Small intestine (tissue), 7 donors: ENCODE data around the gene NXF1. TPM values are rescaled to one million over a fixed set of nuclear protein-coding genes. Genes with fewer than 3 reads are reported as not detected.

Experiments
- DNase-seq, 2 donors: peaks; one replicate each; pipeline versions ENCODE4 v3.0.0 to v3.0.0-alpha.2; 2013
- FAIRE-seq: peaks from 2 replicates; lab custom pipeline; 2012; peaks lifted over from hg19 to GRCh38; lab: Jason Lieb, UNC
- H3K27ac ChIP-seq, 3 donors: one replicate each; pipeline ENCODE4 v1.5.1; 2013; ENCODE audit warnings: low read length in 2 of 3, mild to moderate bottlenecking in 2 of 3, control low read depth in 1 of 3, inconsistent platforms in 1 of 3, low read depth in 1 of 3, moderate library complexity in 1 of 3
- H3K27me3 ChIP-seq, 3 donors: one replicate each; pipeline ENCODE4 v1.6.1; 2013; ENCODE audit warnings: low read length in 3 of 3, inconsistent platforms in 1 of 3; ENCODE audit not compliant: control insufficient read depth in 3 of 3, insufficient read depth in 3 of 3
- H3K36me3 ChIP-seq, 3 donors: one replicate each; pipeline ENCODE4 v1.6.1; 2013; ENCODE audit warnings: low read length in 3 of 3, inconsistent platforms in 1 of 3, low read depth in 1 of 3, mild to moderate bottlenecking in 1 of 3, moderate library complexity in 1 of 3; ENCODE audit not compliant: control insufficient read depth in 3 of 3, insufficient read depth in 2 of 3
- H3K4me1 ChIP-seq, 3 donors: one replicate each; pipeline ENCODE4 v1.6.1; 2013; ENCODE audit warnings: low read length in 2 of 3, inconsistent platforms in 1 of 3, low read depth in 1 of 3, mild to moderate bottlenecking in 1 of 3, moderate library complexity in 1 of 3; ENCODE audit not compliant: control insufficient read depth in 3 of 3, insufficient read depth in 2 of 3
- H3K4me3 ChIP-seq, 3 donors: one replicate each; pipeline ENCODE4 v1.5.1; 2013; ENCODE audit warnings: low read length in 3 of 3, control low read depth in 1 of 3, inconsistent platforms in 1 of 3, low read depth in 1 of 3, mild to moderate bottlenecking in 1 of 3, moderate library complexity in 1 of 3
- H3K9me3 ChIP-seq, 2 donors: one replicate each; pipeline ENCODE4 v1.6.1; 2013; ENCODE audit warnings: low read depth in 1 of 2, low read length in 1 of 2; ENCODE audit not compliant: control insufficient read depth in 2 of 2, insufficient read depth in 1 of 2
- WGBS, 3 donors: extraction: QIAGEN DNeasy Blood & Tissue Kit; methylation state at CpG; one replicate each; pipeline ENCODE4 v1.1.7; 2013; 5-methylcytosine and 5-hydroxymethylcytosine counted together
- polyA plus RNA-seq, 4 donors: library from polyadenylated mRNA; stranded (reverse) in 3 of 4; unstranded in 1 of 4; fragments of 200-250 nt in 3 of 4; fragments of 120-200 nt in 1 of 4; gene quantifications; one replicate each; pipeline versions ENCODE4 v1.2.1 to v1.2.3, GENCODE V29; 2013
- donor health status: healthy with polysubstance abuse.
- donor health status: control.
- donor health status: control.
- donor health status: Bipolar disorder and iron deficiency.
- donor health status: healthy.

Gene NXF1
- polyA plus RNA-seq, 4 donors: 48.2 to 188 (median 105) TPM

DNA sequence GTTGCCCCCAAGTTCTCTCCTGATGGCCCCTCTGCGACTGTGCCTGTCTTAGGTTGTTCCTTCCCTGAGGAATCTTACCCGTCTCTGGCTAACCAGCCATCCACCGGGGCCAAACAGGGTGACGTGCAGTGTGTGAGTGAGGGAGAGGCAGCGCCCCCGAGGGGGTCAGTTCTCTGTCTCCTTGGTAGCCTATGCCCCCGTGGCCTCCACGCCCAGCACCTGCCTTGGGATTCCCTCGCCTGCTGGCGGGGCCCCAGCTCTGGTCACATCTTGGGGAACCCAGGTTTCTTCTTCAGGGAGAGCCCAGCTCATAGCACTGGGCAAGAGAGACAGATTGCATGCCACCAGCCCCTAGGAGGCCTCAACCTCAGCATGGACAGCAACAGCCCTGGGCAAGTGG is 5.8 kb downstream of the NXF1 start:
- Histone ChIP-seq H3K27me3 (no peaks in the 10 kb centered on the region), H3K36me3 (peaks cover 41 to 90% (median 53%) of the 10 kb centered on the region in 3 donors), H3K4me1 (peaks cover 0 to 10% (median 7%) of the 10 kb centered on the region in 3 donors), H3K27ac (no peak overlapping the region), H3K4me3 (no peak overlapping the region), H3K9me3 (no peaks in the 10 kb centered on the region)
- WGBS, 3 donors: 90 to 95% (median 92%) methylated on average over 10 of the region's 10 CpGs
- DNase-seq (no peak), FAIRE-seq (no peak)

DNA sequence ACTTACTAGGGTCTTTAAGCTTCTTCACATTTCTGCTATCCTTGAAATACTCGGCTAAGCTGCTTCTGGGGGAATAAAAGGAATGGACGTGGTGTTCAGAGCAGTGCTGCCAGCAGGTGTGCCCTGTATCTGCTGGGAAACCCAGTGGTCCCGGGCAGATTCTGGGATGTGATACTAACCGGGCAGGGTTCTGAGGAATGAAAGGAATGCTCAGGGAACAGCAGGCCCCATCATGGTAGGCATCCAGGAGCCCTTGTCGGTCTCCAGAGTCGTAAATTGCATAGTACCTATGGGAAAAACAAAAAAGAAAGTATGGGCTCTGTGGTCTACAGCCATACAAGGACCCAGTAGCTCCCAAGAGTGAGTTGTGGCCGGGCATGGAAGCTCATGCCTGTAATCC is 9.0 kb downstream of the NXF1 start:
- peaks cover 39 to 89% (median 48%) of the 10 kb centered on the region in 3 donors for H3K36me3 ChIP-seq
- H3K9me3 ChIP-seq: no peaks in the 10 kb centered on the region
- H3K4me1 ChIP-seq: peaks cover 0 to 5% (median 2%) of the 10 kb centered on the region in 3 donors
- FAIRE-seq (no peak), DNase-seq (no peak)
- H3K4me3 ChIP-seq: no peak overlapping the region
- WGBS, 3 donors: 91 to 92% (median 92%) methylated on average over 7 of the region's 7 CpGs
- no peak overlapping the region for H3K27ac ChIP-seq
- H3K27me3 ChIP-seq: no peaks in the 10 kb centered on the region

DNA sequence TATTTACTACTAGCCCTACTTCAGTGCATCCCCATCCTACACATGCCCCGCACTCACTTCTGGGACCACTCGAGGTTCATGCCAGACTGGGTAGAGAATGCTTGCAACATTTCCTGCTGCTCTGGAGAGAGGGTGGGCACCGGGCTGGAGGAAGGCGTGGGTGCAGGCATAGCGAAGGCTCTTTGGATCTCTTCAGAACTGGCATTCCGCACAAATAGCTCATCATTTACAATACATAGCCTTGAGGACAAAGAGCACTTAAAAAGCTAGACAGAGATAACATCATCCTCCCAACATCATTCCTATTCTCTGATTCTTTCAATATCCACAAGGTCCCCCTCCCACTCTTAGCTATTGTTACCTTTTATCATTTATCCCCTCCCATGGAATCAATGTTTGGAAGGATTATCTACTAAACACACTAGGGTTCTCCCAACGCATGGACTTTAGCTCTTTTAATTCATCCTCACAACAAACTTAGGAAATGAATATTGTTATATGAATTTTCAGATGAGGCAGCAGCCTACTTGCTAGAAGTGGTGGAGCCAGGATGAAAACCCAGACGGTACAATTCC is 11.0 kb downstream of the NXF1 start:
- Histone ChIP-seq H3K9me3 (no peaks in the 10 kb centered on the region), H3K4me1 (peaks cover 2 to 16% (median 5%) of the 10 kb centered on the region in 3 donors), H3K4me3 (no peak overlapping the region), H3K36me3 (peaks cover 29 to 87% (median 39%) of the 10 kb centered on the region in 3 donors), H3K27me3 (no peaks in the 10 kb centered on the region), H3K27ac (peak overlapping the region in 1 of 3 donors; percentile 7)
- FAIRE-seq (no peak), DNase-seq (no peak)
- 93 to 94% (median 93%) methylated on average over 8 of the region's 8 CpGs for WGBS, 3 donors

DNA sequence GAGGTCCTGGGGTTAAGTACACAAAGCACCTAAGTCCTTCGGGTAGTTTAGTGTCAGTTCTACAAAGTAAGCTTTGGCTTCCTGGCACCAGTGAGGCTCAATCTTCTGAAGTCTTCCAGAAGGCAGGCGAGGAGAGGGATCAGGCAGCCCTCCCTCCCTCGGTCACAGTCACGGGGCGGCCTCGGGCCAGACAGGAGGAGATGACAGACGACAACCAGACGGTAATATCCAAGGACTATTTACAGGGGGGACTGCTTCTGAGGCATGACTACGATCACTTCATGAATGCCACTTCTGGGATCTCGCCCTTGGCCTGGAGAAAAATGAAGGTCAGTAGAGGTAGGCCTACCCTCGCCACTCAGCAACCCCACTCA is 13.1 kb downstream of the NXF1 start:
- no peaks in the 10 kb centered on the region for H3K27me3 ChIP-seq
- FAIRE-seq (no peak), DNase-seq (no peak)
- peak overlapping the region; percentile 43 to 92 (median 51) for H3K27ac ChIP-seq
- H3K9me3 ChIP-seq: no peaks in the 10 kb centered on the region
- 28% methylated on average over 11 of the region's 11 CpGs for WGBS, 3 donors
- peaks cover 20 to 71% (median 31%) of the 10 kb centered on the region in 3 donors for H3K36me3 ChIP-seq
- H3K4me1 ChIP-seq: peaks cover 2 to 23% (median 5%) of the 10 kb centered on the region in 3 donors
- H3K4me3 ChIP-seq: peak overlapping the region in 1 of 3 donors; percentile 9

DNA sequence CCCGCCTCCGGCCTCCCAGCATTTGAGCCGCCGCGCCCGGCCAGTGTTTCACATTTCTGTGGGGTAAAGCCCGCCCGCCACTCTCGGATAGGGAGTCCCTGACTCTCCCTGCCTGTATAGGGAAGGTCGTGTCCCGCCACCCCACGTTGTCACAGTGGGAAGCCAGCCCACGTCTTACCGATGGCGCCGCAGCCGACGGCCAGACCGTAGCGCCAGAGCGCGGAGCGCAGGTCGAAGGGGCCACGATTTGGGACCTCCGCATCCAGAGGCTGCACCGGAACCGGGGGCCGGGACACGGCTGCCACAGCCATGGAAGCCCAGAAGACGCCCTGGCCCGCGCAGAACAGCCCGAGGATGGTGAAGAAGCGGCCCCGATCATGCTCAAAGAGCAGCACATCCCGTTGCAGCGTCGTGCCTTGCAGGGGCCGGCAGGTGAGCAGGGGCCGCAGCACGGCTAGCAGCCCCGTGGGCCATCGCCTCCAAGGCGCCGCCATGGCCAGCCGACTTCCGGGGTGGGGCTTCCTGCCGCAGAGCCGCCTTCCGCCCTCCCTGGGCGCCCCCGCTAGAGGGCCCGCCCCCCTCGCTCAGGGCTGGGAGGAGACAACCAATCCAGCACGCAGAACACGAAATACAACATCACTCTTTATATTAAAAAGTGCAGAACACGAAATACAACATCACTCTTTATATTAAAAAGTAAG is 13.6 kb downstream of the NXF1 start, which contains the start of gene TMEM223:
Gene TMEM223, minus strand, starts transcription at position 506 of the 701 bp plus-strand sequence. Its CDS starts 12 bp downstream, at position 494.
- Histone ChIP-seq H3K4me1 (peaks cover 2 to 23% (median 5%) of the 10 kb centered on the region in 3 donors), H3K9me3 (no peaks in the 10 kb centered on the region), H3K27me3 (no peaks in the 10 kb centered on the region), H3K27ac (peak within 1 kb of the TSS; percentile 43 to 92 (median 75)), H3K4me3 (peak within 1 kb of the TSS; percentile 75 to 98 (median 97)), H3K36me3 (peaks cover 20 to 66% (median 28%) of the 10 kb centered on the region in 3 donors)
- DNase-seq (peak; percentile 89 to 93), FAIRE-seq (no peak)
- WGBS, 3 donors: 0 to 1% (median 0%) methylated on average over 48 to 58 of the region's 58 CpGs

DNA sequence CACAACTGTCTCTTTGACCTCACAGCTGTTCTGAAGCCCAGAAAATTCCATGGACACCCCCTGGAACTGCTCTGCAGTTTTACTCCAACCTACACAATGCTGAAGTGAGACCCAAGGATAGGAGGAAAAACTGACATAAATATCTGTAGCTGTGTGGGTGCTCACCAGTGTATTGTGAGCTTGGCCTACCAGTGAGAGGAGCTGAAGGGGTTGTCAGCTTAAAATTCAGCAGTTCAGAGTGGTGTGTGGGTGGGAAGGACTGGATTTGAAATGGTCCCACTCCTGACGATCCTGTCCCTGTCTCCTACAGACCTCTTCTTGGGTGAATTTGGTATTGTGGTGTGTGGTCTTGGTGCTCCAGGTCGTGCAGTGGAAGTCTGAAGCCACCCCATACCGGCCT is 15.7 kb downstream of the NXF1 start:
- no peak for FAIRE-seq
- Histone ChIP-seq H3K36me3 (peaks cover 10 to 57% (median 16%) of the 10 kb centered on the region in 3 donors), H3K27me3 (no peaks in the 10 kb centered on the region), H3K4me3 (no peak overlapping the region), H3K4me1 (peaks cover 2 to 31% (median 9%) of the 10 kb centered on the region in 3 donors), H3K27ac (no peak overlapping the region), H3K9me3 (no peaks in the 10 kb centered on the region)
- no peak for DNase-seq
- WGBS, 3 donors: 48 to 57% (median 56%) methylated on average over 3 of the region's 3 CpGs

DNA sequence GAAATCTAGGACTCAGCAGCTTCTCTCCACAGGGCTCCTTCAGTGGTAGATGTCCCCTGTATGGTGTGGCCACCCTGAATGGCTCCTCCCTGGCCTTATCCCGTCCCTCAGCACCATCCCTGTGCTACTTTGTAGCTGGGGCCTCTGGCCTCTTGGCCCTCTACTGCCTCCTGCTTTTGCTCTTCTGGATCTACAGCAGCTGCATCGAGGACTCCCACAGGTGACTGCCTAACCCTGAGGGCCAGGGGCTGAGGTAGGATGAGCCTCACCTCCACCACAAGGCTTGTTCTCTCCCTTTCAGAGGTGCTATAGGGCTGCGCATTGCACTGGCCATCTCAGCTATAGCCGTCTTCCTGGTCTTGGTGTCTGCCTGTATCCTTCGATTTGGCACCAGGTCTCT is 16.2 kb downstream of the NXF1 start:
- Histone ChIP-seq H3K4me1 (peaks cover 2 to 31% (median 9%) of the 10 kb centered on the region in 3 donors), H3K27me3 (no peaks in the 10 kb centered on the region), H3K9me3 (no peaks in the 10 kb centered on the region), H3K27ac (no peak overlapping the region), H3K4me3 (no peak overlapping the region), H3K36me3 (peaks cover 6 to 59% (median 13%) of the 10 kb centered on the region in 3 donors)
- DNase-seq: no peak
- 68 to 77% (median 69%) methylated on average over 5 of the region's 5 CpGs for WGBS, 3 donors
- no peak for FAIRE-seq

DNA sequence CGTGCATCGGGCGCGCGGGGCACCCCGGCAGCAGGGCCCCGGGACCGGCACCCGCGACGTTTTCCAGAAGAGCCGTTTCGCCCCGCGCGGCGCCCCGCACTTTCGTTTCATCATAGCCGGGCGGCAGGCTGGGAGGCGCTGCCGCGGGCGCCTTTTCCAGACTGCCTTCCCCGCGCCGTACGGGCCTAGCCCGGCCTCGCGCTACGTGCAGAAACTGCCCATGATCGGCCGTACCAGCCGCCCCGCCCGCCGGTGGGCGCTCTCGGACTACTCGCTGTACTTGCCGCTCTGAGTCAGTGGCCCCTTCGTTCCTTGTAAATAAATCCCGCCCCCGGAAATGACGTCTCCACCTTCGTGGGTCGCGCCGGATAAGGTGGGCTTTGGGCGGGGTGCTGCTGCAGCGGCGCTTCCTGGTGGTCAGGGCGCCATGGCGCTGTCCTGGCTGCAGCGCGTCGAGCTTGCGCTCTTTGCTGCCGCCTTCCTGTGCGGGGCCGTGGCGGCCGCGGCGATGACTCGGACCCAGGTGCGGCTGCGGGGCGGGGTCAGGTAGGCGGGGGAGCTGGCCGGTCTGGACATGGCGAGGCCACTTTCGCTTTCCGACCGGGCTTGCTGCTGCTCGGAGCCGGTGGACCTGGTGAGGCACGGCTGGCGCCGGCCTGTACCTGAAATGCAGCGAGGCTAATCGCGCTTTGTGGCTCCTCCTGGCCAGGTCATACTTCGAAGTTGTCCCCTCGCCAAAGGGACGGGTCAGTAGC is 18.1 kb downstream of the NXF1 start, which contains the start of gene TMEM179B:
Gene TMEM179B, plus strand, starts transcription at position 398 of the 755 bp plus-strand sequence. Its CDS starts 30 bp downstream, at position 428.
- Histone ChIP-seq H3K27me3 (no peaks in the 10 kb centered on the region), H3K4me1 (peaks cover 2 to 27% (median 9%) of the 10 kb centered on the region in 3 donors), H3K9me3 (no peaks in the 10 kb centered on the region), H3K4me3 (peak within 1 kb of the TSS; percentile 86 to 91 (median 87)), H3K36me3 (peaks cover 3 to 55% (median 11%) of the 10 kb centered on the region in 3 donors), H3K27ac (peak within 1 kb of the TSS; percentile 92 to 99 (median 92))
- peak; percentile 98 to 100 for DNase-seq
- 0 to 1% (median 0%) methylated on average over 51 to 88 of the region's 88 CpGs for WGBS, 3 donors
- FAIRE-seq: no peak
